ENCODE measurements around the gene SNRK. TPM values are rescaled to one million over a fixed set of nuclear protein-coding genes. Genes with fewer than 3 reads are reported as not detected.

Gene SNRK
- total and polyA plus RNA-seq, 2 of the 13 experiments (the other 11 are each of a cell fraction or from before 2014, with no cell fraction given), result 11.4 to 16.1 TPM

DNA sequence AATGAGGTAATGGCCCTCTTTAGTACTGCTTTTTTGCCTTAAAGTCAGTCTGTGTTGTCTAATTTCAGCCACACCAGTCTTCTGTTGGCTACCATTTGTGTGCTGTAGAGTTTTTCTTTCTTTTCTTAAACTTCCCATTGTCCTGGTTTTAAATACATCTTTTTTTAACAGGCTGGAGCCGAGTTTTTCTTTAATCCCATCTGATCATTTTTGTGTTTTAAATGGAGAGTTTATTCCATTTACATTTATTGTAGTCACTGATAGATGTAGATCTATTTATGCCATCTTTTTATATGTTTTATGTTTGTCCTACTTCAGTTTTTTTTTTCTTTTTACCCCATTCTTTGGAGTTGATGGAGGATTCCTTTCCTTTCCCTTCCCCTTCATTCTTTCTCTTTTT is 49.5 kb downstream of the SNRK start:
- no peak for FAIRE-seq
- no TSS peak for BruUV-seq (replicated peaks)
- peaks cover 9% of the 10 kb centered on the region; the same call in 1 of the 2 replicates for H4K20me1 ChIP-seq (ENCODE audit: insufficient read depth, low read length)
- H3K79me2 ChIP-seq (ENCODE audit: insufficient read depth, low read length), result peaks cover 31% of the 10 kb centered on the region
- POLR2A ChIA-PET, result no interaction called here
- H3K4me1 ChIP-seq (ENCODE audit: insufficient read depth, low read length), result no peaks in the 10 kb centered on the region
- 95% methylated on average over 1 of the region's 1 CpG for WGBS (ENCODE audit: low lambda C conversion rate)
- intact Hi-C loops (cut with micrococcal nuclease; ENCODE audit: unreplicated experiment), result loop anchor here (5.0 kb wide), 1 partner anchor 48 kb away; the partner anchor contains the start of gene SNRK
- H3K9ac ChIP-seq (ENCODE audit: insufficient read depth, low read depth, low read length), result no peak overlapping the region
- CTCF ChIA-PET (ENCODE audit: low intra/inter-chr PET ratio, low total read pairs), result no interaction called here
- TF ChIP-seq, protein P1, sequence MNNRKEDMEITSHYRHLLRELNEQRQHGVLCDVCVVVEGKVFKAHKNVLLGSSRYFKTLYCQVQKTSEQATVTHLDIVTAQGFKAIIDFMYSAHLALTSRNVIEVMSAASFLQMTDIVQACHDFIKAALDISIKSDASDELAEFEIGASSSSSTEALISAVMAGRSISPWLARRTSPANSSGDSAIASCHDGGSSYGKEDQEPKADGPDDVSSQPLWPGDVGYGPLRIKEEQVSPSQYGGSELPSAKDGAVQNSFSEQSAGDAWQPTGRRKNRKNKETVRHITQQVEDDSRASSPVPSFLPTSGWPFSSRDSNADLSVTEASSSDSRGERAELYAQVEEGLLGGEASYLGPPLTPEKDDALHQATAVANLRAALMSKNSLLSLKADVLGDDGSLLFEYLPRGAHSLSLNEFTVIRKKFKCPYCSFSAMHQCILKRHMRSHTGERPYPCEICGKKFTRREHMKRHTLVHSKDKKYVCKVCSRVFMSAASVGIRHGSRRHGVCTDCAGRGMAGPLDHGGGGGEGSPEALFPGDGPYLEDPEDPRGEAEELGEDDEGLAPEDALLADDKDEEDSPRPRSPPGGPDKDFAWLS (CRISPR knock-in tag; IDR thresholded peaks at IDR 0.05; ENCODE audit: borderline replicate concordance), result no peak
- TF ChIP-seq BHLHE40 (IDR thresholded peaks at IDR 0.05; ENCODE audit: low read length) (no peak), IRX3 (CRISPR knock-in tag; IDR thresholded peaks at IDR 0.05; ENCODE audit: borderline replicate concordance, low read depth) (no peak), ZNF441 (CRISPR knock-in tag; IDR thresholded peaks at IDR 0.05; ENCODE audit: borderline replicate concordance) (no peak), PHF5A (CRISPR knock-in tag; IDR thresholded peaks at IDR 0.05; ENCODE audit: low read depth, unreplicated experiment) (no peak), ZBTB1 (CRISPR knock-in tag; IDR thresholded peaks at IDR 0.05; ENCODE audit: borderline replicate concordance) (no peak)
- no peaks in the 10 kb centered on the region for H3K27me3 ChIP-seq (ENCODE audit: control insufficient read depth in 1 of 2, insufficient read depth in 2 of 2, low read length in 2 of 2)
- peaks cover 22% of the 10 kb centered on the region for H3K9me3 ChIP-seq (ENCODE audit: low read length)
- H3K36me3 ChIP-seq (replicated peaks in 1 of 2; ENCODE audit: control insufficient read depth in 1 of 2, insufficient read depth in 2 of 2, low read length in 2 of 2), result peaks cover 15 to 61% of the 10 kb centered on the region in 2 experiments
- no peak overlapping the region for H3K27ac ChIP-seq (ENCODE audit: extremely low read length, insufficient read depth, low read length)
- H3K4me3 ChIP-seq (replicated peaks in 1 of 3; ENCODE audit: insufficient read depth in 1 of 3, low read depth in 2 of 3, low read length in 3 of 3), result no peak overlapping the region
- in situ Hi-C loops (cut with HindIII; ENCODE audit: extremely low pct_ligation_motif_present, low pct_unique_long_range_greater_than_20kb), result no loop called here
- ATAC-seq, result no peak
- no peak for DNase-seq (ENCODE audit: low spot score)
- no peak overlapping the region for H2AFZ ChIP-seq (ENCODE audit: low read length)
- H3K4me2 ChIP-seq (ENCODE audit: low read depth, low read length), result no peak overlapping the region

DNA sequence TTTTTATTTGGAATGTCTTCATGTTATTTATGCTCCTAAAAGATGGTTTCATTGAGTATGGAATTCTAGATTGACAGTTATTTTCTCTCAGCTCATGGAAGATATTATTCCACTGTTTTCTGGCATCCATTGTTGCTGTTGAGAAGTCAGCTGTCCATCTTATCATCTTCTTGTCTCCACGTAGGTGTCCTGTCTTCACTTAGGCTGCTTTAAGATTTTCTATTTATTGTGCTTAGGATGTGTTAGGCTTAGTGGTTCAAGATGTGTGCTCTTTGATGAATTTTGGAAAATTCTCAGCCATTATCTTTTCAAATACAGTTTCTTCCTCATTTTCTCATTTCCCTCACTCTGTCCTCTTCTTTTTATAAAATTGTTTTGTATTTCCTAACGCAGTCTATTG is 52.0 kb downstream of the SNRK start:
- H3K27ac ChIP-seq (ENCODE audit: extremely low read length, insufficient read depth, low read length), result no peak overlapping the region
- POLR2A ChIA-PET, result no interaction called here
- no peaks in the 10 kb centered on the region for H3K27me3 ChIP-seq (ENCODE audit: control insufficient read depth in 1 of 2, insufficient read depth in 2 of 2, low read length in 2 of 2)
- ATAC-seq (no peak), FAIRE-seq (no peak), DNase-seq (ENCODE audit: low spot score) (no peak)
- CTCF ChIA-PET (ENCODE audit: low intra/inter-chr PET ratio, low total read pairs), result no interaction called here
- H3K9me3 ChIP-seq (ENCODE audit: low read length), result peaks cover 22% of the 10 kb centered on the region
- 91% methylated on average over 2 of the region's 2 CpGs for whole genome bisulfite sequencing (ENCODE audit: low lambda C conversion rate)
- intact Hi-C loops (cut with micrococcal nuclease; ENCODE audit: unreplicated experiment) (loop anchor here (5.0 kb wide), 1 partner anchor 51 kb away; the partner anchor contains the start of gene SNRK), in situ Hi-C loops (cut with HindIII; ENCODE audit: extremely low pct_ligation_motif_present, low pct_unique_long_range_greater_than_20kb) (no loop called here)
- no TSS peak for BruUV-seq (replicated peaks)
- no peak overlapping the region for H3K9ac ChIP-seq (ENCODE audit: insufficient read depth, low read depth, low read length)
- H3K79me2 ChIP-seq (ENCODE audit: insufficient read depth, low read length), result peaks cover 17% of the 10 kb centered on the region
- no peak overlapping the region for H2AFZ ChIP-seq (ENCODE audit: low read length)
- H3K4me3 ChIP-seq (replicated peaks in 1 of 3; ENCODE audit: insufficient read depth in 1 of 3, low read depth in 2 of 3, low read length in 3 of 3), result no peak overlapping the region
- H3K4me2 ChIP-seq (ENCODE audit: low read depth, low read length), result no peak overlapping the region
- H4K20me1 ChIP-seq (ENCODE audit: insufficient read depth, low read length), result no peaks in the 10 kb centered on the region
- peaks cover 23 to 70% of the 10 kb centered on the region in 2 experiments for H3K36me3 ChIP-seq (replicated peaks in 1 of 2; ENCODE audit: control insufficient read depth in 1 of 2, insufficient read depth in 2 of 2, low read length in 2 of 2)
- H3K4me1 ChIP-seq (ENCODE audit: insufficient read depth, low read length), result no peaks in the 10 kb centered on the region
- TF ChIP-seq, protein P2, sequence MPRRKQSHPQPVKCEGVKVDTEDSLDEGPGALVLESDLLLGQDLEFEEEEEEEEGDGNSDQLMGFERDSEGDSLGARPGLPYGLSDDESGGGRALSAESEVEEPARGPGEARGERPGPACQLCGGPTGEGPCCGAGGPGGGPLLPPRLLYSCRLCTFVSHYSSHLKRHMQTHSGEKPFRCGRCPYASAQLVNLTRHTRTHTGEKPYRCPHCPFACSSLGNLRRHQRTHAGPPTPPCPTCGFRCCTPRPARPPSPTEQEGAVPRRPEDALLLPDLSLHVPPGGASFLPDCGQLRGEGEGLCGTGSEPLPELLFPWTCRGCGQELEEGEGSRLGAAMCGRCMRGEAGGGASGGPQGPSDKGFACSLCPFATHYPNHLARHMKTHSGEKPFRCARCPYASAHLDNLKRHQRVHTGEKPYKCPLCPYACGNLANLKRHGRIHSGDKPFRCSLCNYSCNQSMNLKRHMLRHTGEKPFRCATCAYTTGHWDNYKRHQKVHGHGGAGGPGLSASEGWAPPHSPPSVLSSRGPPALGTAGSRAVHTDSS (CRISPR knock-in tag; conservative IDR thresholded peaks at IDR 0.05), result no peak
- peak; percentile 100 for TF ChIP-seq ZNF317 (CRISPR knock-in tag; IDR thresholded peaks at IDR 0.05)
- TF ChIP-seq, protein P3, sequence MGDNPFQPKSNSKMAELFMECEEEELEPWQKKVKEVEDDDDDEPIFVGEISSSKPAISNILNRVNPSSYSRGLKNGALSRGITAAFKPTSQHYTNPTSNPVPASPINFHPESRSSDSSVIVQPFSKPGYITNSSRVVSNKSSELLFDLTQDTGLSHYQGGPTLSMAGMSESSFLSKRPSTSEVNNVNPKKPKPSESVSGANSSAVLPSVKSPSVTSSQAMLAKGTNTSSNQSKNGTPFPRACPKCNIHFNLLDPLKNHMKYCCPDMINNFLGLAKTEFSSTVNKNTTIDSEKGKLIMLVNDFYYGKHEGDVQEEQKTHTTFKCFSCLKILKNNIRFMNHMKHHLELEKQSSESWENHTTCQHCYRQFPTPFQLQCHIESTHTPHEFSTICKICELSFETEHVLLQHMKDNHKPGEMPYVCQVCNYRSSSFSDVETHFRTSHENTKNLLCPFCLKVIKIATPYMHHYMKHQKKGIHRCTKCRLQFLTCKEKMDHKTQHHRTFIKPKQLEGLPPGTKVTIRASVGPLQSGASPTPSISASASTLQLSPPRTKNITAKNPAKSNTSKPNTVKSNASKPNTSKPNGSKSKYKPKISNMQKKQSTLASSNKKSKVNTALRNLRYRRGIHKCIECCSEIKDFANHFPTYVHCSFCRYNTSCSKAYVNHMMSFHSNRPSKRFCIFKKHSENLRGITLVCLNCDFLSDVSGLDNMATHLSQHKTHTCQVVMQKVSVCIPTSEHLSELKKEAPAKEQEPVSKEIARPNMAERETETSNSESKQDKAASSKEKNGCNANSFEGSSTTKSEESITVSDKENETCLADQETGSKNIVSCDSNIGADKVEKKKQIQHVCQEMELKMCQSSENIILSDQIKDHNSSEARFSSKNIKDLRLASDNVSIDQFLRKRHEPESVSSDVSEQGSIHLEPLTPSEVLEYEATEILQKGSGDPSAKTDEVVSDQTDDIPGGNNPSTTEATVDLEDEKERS (CRISPR knock-in tag; IDR thresholded peaks at IDR 0.05), result 0 out of 2 replicates have a peak, but pooled peaks have one; percentile 75

Data from HepG2 (cell line).